Activated effector memory CD4-positive, alpha-beta T cell treated with Interleukin-2 at 50 U/mL for 16 hours (primary cell): ENCODE results near the gene SDHAF2.
"Not testable (repeated sequence)": the region's sequence is repeated elsewhere in the genome, so short reads cannot be mapped to it uniquely, and the experiment has no call there.

Source experiments
- DNase-seq: peaks from one replicate; pipeline ENCODE4 v3.0.0-alpha.2; 2020

Gene SDHAF2

GRCh38 chr11:61479360-61480058, 49.6 kb downstream of the SDHAF2 start:
- DNase-seq: not testable (repeated sequence)

DNA sequence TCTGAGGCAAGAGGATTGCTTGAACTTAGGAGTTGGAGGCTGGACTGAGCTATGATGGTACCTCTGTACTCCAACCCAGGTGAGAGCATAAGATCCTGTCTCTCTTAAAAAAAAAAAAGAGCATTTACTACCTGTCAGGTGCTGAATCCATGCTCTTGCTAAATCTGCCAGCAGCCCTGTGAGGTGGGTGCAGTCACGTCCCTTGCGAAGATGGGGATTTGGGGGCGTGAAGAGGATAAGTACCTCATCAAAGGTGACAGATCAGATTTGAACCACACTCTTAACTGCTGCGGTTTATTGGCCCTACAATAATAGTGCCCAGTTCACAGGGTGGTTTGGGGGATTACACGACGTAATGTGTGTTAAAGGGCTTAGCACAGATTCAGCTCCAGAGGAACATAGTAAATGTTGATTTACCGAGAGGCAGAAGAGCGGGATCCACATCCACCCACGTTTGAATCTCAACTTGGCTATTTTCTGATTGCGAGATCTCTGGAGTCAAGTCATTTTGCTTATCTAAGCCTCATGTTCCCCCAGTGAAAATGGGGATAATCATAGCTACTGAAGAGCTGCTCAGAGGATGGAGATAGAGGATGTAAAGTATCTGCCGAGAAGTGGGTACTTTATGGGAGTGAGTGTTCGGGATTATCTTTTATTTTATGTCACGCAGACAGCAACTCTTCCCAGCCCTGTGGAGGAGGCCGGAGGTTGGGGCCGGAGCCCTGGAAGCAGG, 50.5 kb downstream of the SDHAF2 start:
- no peak for DNase-seq

DNA sequence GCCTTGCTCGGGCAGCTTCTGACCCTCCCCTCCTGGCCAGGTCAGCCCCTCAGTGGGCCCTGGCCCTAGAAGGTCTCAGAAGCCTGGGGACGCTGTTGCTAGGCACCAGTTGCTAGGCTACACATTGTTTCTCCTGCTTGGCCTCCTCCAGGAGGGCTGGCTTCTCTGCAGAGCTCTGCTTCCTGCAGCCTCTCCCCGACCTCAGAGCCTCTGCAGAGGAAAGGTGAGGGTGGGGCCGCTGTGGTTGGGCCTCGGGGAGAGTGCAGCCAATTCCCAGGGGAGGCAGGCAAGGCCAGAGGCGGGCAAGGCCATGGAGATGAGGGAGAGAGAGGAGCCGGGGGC, 51.0 kb downstream of the SDHAF2 start:
- no peak for DNase-seq

- DNase-seq: no peak
Observed at GRCh38 chr11:61481806-61482205, 51.9 kb downstream of the SDHAF2 start.

DNA sequence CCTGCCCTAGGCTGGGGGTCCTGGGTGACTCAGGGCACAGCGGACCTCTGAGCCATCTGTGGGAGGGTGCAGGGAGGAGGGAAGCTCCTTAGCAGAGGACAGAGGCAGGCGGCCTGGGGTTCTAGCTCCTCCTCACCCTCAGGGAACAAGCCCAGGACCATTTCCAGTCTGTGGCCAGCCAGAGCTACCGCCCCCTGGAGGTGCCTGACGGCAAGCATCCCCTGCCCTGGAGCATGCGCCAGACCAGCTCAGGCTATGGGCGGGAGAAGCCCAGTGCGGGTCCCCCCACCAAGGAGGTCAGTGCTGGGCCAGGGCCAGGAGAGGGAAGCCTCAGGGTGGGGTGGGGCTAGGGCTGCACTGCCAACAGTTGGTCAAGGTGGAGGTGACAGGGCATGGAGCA, 52.6 kb downstream of the SDHAF2 start:
- no peak for DNase-seq

DNA sequence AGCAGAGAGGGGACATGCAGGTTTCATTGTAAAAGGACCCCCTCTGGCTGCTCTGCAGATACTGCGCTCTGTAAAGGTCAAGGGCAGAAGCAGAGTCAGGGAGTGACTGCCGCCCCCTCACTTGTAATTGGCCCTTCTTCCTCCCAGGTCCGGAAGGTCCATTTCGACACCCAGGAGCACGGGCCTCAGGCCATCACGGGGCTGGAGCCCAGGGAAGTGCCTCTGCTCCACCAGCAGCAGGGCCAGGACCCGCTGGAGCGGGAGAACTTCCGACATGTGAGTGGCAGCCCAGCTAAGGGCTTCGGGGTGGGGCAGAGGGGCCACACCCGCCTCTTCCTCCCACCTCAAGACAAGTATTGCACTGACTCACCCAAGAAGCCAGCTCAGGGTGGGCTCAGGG, 54.6 kb downstream of the SDHAF2 start:
- DNase-seq: no peak

DNA sequence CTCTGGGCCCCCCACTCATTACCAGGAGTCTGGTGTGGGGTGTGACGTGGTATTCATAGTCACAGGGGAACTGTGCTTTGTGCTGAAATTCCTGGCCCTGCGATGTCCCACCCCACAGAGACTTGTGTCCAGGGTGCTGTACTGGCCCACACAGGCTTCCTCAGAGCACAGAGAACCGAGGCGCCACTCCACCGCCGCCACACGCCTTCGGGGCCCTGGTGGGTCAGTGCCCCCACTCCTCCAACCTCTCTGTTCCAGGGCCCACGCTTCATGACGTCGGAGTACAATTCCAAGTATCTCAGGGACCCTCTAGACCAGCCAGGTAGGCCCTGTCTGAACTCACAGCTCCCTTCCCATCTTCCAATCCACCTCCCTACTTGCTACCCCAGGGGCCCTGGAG, 55.2 kb downstream of the SDHAF2 start:
- DNase-seq: no peak

GRCh38 chr11:61486011-61486620, 56.2 kb downstream of the SDHAF2 start:
- no peak for DNase-seq

DNA sequence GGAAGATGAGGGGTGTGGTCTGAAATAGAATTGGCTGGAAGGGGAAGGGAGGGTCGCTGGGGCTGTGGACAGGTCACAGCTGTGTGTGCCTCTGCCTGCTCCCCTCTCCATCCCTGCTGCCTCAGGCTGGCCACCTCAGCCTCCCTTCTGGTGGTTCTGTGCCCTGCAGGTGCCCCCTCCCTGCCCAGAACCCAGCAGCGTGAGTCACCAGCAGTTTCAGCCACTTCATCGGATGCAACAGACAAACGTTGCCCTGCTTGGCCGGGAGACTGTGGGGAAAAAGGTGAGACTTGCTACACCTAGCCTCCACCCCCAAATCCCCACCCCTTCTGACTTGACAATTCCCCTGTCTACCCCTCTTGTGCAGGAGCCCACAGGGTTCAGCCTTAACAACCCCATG, 56.9 kb downstream of the SDHAF2 start:
- DNase-seq: no peak

- DNase-seq: no peak
Observed at GRCh38 chr11:61487342-61488025, 57.6 kb downstream of the SDHAF2 start.

DNA sequence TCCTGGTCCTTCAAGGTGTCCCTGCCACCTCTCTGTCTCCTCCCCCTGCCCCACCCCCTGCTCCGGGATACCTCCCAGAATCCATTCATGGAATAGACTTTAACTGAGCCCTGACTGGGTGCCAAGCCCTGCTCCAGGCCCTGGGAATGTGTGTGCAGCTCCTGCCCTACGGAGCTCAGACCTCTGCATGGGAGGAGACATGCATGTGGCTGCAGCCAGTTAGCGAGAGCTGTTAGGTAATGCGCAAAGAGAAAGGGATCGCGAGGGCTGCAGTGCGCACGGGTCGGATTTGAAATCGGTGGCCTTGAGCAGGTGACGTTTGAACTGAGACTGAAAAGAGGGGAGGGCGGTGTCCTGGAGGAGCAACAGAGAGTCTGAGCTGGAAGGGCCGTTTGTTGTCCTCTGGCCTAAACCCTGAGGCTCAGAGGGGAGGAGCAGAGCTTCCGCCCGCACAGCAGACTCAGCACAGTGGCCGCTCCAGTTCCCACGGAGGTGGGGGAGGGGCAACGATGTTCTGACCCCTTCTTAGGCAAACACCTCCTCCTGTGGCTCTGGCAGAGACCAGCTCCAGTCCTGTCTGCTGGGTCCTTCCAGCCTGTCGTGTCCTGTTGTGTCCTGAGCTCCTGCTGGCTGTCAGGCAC, 58.8 kb downstream of the SDHAF2 start:
- no peak for DNase-seq

DNA sequence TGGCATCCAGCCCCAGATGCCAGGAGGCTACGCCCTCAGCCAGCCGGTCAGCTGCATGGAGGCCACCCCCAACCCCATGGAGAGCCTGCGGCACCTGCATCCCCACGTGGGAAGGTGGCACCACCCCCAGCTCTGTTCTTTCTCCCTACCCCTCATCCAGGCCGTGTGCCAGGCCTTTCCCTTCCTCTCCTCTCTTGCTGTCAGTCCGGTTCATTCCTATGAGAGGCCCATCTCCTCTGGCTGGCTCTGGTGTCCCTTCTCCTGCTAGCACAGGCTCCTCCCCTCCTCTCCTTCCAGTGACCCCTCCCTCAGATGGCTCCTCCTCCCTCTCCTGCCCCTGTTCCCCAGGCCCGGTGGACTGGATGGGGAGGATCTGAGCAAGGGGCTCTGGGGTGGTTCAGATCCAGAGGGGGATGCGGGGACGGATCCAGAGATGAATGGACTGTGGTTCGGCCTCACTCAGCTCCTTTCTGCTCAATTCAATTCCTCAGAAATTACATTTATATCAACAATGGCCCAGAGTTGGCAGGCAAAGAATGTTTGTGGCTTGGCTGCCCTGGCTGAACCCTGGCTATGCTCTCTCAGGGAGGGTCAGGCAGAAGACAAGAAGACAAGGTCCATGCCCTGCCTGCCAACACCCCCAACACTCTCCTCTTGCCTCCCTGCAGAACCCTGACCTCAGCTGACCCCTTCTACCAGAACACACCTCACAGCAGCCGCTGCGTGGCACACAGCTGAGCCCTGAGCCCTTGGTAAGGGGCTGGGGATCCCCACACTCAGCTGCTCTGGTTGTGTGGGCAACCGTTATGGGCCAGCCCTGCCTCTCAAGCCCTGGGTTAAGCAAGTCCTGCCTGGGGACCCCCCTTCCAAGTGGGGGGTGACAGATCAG, 60.2 kb downstream of the SDHAF2 start:
- no peak for DNase-seq

GRCh38 chr11:61491736-61492395, 61.9 kb downstream of the SDHAF2 start:
- DNase-seq: no peak

GRCh38 chr11:61494381-61494961, 64.5 kb downstream of the SDHAF2 start:
- DNase-seq: no peak

DNA sequence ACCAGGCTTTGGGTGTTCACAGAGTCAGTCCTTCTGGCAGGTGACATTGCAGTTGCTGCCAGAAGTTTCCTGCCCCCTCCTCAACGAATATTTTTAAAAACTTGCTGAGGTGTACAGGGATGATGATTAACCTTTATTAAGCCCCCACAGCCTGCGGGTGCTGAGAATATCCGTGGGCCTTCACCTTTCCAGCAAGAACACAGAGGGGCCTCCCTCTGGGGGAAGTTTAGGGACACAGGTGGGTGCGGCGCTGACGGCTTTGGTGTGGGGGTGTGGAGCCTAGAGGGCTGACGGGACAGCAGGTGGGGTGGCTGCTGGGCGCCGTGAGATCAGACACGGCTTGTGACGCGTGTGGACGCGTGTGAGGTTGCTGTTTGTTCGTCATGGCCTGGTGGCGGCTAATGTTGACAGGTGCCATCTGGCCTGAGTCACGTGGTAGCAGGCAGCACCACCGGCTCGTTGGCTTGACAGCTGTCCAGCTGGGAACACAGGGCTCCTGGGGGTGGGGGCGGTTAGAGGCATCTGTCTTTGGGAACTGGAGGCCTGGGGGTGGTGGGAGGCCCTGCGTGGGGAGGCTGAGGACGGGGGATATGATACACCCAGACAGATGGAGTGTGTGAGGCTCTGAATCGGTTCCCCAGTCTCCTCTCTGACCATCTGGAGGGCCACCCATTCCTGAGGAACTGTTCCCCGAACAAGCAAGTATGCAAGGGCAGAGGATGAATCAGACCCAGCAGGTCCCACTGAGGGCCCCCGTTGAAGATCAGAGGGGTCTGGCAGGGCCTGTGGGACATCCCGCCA, 66.1 kb downstream of the SDHAF2 start:
- DNase-seq: no peak
